OCI-LY3 (cell line): ENCODE measurements around the gene BAIAP2L1.
"Not testable (repeated sequence)": the region's sequence is repeated elsewhere in the genome, so short reads cannot be mapped to it uniquely, and the experiment has no call there.

ENCODE experiments used
- EZH2phosphoT487 ChIP-seq: fragments of 200-600 bp; shearing (Covaris generic); IDR thresholded peaks from 2 replicates; pipeline ENCODE4 v1.6.1; 2018; ENCODE audit warnings: antibody characterized with exemption, mixed run types, low read depth
- TF ChIP-seq, protein P1 (sequence below): fragments of 200-600, 300-600 bp; sonication (generic); IDR thresholded peaks from 2 replicates; pipeline ENCODE4 v1.5.1; 2014; ENCODE audit warnings: antibody characterized with exemption, low read length, low read depth

DNA sequence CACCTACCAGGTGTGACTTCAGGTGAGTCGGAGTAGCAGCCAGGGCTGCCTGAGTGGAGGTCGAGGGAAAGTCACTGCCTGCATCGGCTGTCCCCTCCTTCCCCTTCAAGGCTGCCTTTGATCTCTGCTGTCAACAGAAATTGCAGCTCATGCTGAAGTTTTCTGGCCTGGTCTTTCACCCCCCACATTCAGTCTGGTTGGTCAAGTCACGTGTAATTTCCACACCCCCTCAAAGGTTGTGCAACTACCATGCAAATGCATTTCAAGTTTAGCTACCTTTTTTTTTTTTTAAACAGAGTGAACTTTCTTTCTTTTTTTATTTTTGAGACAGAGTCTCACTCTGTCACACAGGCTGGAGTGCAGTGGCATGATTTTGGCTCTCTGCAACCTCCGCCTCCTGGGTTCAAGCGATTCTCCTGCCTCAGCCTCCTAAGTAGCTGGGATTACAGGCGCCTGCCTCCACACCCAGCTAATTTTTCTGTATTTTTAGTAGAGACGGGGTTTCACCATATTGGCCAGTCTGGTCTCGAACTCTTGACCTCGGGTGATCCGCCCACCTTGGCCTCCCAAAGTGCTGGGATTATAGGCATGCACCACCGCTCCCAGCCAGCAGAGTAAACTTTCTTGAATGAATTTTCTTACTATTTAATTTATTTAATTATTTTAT lies 16.8 kb upstream of the BAIAP2L1 start:
- TF ChIP-seq, protein P1, sequence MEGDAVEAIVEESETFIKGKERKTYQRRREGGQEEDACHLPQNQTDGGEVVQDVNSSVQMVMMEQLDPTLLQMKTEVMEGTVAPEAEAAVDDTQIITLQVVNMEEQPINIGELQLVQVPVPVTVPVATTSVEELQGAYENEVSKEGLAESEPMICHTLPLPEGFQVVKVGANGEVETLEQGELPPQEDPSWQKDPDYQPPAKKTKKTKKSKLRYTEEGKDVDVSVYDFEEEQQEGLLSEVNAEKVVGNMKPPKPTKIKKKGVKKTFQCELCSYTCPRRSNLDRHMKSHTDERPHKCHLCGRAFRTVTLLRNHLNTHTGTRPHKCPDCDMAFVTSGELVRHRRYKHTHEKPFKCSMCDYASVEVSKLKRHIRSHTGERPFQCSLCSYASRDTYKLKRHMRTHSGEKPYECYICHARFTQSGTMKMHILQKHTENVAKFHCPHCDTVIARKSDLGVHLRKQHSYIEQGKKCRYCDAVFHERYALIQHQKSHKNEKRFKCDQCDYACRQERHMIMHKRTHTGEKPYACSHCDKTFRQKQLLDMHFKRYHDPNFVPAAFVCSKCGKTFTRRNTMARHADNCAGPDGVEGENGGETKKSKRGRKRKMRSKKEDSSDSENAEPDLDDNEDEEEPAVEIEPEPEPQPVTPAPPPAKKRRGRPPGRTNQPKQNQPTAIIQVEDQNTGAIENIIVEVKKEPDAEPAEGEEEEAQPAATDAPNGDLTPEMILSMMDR: not testable (repeated sequence)
- TF ChIP-seq EZH2phosphoT487: not testable (repeated sequence)
